GM11168 (cell line): ENCODE data around the gene BBX.

Source experiments
- in situ Hi-C: fragments of 300-500 bp; cut with MboI; formaldehyde crosslinking; loops from one replicate; pipeline ENCODE4 v1.12.0; 2022; ENCODE audit warnings: low sequenced_read_pairs; ENCODE audit not compliant: unreplicated experiment

Gene BBX

DNA sequence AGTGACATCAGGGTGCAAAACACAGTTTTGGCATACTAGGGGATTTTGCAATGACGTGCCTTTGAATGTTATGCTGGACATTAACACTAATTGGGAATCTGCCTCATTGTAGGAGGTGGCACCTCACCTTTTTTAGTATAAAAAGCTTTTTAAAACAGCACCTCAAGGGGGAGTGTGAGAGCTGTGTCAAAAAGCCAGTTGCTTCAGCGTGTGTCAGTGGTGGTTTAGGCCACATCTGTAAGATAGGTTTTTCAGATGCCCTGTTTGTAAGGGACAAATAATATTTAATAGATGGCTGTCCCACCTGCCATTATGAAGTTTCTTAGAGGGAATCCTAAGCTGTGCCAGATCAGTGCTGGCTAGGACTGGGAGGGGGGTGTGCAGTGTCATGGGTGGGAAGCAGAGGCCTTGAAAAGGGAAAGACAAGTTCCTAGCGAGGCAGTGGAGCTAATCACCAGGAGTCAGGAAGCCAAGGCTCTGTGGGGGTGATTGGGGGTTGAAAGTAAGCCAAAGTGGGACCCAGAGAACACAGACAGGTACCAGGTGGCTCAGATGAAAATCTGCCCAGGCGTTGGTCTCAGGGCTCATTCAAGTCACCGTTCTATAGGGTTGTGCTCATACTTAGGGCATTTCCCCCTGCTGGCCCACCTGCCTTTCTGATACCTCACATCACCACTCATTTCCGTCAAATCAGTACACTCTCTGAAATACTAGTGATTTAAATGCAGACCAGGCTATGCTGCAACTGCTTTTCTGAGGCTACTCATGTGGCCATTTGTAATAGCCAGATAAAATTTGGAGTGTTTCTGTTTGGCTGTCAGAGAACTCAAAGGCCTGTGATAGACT, 120.5 kb downstream of the BBX start:
- in situ Hi-C loops, result no loop called here

DNA sequence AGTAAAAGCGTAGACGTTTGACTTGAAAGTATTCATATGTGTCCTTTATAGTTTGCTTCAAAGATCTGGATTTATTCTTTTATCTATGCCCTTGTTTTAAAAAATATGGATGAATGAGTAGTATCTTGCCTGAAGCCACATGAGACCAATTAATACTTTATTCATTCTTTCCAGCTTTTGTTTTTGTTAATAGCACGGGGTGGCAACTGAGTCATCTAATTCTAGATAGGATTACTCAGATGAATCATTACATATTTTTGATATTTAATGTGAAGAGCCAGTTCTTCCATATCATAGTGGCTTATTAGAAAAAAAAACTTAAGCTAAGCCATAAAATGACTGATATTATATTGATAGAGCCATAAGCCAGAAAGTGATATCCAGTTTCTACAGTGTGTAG, 121.9 kb downstream of the BBX start:
- in situ Hi-C loops, result no loop called here

DNA sequence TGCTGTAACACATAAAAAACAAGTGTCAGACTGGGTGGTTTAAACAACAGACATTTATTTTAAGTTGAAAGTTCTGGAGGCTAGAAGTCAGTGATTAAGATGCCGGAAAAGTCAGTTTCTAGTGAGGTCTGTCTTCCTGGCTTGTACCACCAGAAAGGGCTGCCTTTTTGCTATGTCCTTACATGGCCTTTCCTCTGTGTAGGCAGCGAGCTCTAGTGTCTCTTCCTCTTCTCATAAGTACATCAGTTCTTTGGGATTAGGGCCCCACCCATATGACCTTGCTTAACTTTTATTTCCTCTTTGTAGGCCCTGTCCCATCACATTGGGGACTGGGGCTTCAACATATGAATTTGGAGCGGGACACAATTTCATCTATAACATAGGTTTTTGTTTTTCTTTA, 128.0 kb downstream of the BBX start:
- in situ Hi-C loops, result no loop called here

DNA sequence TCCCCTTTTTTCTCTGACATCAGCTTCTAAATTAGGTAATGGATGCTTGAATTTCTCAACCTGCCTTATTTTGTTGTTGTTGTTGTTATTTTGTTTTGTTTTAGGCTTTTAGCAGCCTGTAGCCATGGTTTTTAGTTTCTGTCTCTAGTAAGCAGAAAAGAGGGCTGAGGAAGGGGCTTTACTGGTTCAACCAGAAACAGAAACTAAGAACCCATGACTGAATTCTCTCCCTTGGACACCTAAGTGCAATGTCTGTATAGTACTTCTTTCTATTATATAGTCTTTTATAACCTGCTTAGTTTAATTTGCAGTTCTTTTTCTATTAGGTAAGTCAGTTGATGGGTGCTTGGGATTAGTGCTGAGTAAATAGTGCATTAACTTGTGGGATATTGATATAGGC, 129.0 kb downstream of the BBX start:
- in situ Hi-C loops, result no loop called here

DNA sequence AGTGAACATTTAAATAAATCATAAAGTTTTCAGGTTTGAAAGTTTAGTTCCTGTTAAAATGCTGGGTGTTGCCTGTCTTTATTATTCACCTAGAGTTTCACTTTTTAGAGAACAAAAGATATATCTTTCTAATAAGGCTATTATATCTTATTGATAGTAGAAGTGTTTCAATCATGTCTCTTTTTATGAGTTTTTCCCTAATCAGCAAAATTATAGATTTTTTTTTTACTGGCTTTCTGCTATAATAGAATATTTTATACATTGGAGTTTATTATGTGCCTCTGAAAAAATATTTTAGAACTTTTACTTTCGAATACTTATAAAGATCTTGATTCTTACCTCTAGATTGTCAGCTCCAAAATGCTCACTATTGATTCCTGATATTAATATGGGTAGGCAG, 131.5 kb downstream of the BBX start:
- in situ Hi-C loops, result no loop called here

DNA sequence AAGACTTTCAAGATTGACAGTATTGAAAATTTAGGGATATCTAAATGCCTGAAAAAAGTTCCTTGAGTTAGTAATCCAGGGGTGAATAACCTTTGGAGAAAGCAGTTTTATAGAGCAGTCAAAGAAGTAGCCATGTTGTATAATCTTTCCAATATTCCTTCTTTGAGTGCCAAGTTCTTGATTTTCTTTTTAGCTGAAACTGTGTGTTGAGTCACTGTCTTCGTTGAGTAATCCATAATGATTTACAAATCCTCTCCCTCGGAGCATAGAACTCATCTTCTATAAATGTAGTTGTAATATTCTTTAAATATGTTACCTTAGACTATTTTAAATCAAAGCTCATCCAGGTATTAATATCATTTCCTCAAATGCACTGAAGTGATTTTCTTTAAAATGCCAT, 135.2 kb downstream of the BBX start:
- in situ Hi-C loops, result no loop called here

DNA sequence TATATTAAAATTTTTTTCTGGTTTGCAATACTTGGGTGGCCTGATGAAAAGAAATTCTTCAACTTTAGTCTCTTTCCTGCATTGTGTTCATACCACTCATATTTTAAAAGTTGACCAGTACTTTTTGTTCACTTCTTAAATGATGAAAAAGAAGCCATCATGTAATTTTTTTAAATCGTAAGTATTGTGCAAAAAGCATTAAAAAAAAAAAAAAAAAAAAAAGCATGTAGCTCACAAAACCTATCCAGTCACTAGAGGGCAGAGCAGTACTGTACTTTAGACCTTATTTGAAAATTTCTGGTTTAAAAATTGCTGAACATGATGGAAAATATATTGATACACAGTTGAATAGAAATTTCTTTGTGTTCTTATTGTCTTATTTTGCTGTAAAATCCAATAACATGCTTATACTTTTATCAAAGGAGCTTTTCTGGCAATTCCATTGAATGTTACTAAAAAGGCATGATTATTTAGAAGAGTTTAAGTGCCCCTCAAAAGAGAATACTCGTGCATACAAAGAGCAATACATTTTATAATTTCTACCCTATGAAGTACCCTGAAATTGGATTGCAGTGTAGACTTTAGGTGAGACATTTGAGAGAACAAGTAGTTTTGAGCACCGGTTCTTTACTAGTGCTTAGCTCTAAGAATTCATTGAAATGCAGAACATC, 137.7 kb downstream of the BBX start:
- in situ Hi-C loops, result no loop called here

DNA sequence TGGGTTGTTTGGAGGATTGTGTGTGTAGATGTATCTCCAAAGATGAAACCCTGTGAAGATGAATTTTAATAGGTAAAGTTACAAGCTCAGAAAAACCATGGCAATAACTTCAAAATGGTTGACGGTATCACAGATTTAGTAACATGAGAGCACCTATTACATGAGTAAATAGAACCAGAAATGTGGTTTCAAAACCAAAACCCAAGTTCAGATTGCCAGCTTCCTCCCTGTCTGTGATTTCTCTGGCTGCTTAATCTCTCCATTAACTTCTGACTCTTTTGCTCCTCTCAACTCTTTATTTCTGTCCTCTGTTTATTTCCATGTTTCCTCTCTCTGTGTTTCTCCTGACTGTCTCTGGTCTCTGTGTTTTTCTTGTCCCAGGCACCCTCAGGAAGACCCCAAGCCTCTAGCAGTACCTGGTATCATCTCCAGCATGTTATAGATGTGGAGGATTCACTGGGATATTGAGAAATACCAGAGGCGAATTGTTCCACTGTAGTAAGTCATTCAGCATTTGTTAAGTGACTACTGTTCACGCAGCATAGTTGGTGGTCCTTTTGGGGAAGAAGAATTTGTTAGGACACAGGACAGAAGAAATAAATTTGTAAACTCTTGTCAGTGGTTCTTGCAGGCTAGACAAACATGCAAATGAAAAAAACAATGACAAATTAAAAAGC, 138.8 kb downstream of the BBX start:
- in situ Hi-C loops, result no loop called here

DNA sequence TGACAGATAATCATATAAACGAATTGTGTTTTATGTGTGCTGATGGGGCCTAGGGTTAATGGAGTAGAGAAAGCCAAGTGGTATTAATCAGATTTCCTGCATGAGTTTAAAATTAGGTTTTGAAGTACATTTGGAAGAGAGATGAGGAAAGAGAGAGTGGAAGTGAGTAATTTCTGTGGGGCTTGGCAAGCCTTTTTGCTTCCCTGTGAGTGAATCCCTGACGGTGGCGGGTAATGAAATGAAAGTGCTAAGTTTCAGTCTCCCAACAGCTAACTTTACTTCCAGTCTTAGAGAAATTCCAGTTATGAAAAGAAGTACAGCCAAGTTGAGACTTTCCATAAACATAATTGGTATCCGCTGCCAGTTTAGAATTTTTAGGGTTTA, 139.4 kb downstream of the BBX start:
- in situ Hi-C loops, result no loop called here

DNA sequence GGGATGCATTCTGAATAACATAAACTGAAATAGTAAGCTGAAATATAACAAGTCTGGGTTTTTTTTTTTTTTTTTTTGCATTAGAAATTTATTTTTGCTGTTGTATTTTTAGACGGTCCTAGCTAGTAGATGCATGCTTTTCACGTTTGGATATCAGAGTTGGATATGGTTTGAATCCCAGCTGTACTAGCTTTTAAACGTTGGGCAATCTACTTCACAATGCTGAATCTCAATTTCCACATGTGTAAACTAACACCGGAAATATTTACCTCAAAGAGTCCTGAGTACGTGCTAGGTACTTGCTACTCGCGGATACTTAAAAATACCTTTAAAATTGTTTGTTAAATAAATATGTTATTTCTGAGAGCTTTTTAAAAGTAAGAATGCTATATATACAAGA, 139.8 kb downstream of the BBX start:
- in situ Hi-C loops, result no loop called here

DNA sequence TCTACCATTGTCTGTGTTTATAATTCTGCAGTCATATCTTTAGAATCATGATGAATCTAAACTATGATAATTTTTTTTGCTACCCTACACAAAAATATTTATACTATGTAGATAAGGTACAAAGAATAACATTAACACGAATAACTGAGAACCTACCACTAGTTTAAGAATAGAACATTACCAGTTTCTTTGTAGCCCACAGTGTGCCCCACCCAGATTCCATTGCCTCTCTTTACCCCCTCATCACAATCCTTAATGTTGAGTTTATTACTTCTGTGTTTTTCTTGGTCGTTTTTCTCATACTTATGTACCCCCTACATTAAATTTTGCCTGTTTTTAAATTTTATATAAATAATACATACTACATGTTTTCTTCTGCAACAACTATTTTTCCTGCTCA, 140.5 kb downstream of the BBX start:
- in situ Hi-C loops, result no loop called here

DNA sequence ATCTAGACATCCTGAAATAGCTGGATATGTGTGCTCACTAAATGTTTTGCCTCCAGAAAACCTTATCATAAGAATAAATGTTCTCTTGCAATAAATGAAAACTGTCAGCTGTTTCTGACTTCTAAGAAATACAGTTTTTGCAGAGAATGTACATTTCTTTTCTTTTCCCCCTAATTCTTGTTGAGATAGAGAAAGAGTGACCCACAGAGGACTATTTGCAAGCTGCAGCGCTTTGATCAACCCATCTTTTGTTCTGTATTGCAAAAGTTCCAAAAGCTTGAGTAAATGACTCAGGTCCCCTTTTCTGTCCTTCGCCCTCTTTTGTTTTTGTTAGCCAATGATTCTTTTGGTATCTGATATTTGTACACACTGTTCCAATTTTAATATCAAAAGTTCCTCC, 141.9 kb downstream of the BBX start:
- in situ Hi-C loops, result no loop called here

DNA sequence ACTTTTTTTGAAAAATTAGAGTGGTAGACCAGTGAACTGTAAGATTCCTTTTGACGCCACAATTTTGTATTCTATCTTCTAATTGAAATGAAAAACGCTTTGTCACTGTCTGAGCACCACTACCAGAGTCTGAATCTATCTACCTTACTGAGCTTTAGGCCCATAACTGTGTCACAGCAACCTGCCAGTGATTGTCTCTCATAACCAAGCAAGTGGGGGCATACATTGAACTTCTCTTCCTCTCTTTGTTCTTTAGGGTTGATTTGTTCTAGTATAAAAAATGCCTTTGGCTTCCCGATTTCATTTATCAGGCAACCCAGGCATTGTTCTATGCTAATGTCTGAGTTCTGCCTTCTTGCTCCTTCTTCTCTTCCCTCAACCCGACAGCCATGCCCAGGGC, 142.6 kb downstream of the BBX start:
- in situ Hi-C loops, result no loop called here

DNA sequence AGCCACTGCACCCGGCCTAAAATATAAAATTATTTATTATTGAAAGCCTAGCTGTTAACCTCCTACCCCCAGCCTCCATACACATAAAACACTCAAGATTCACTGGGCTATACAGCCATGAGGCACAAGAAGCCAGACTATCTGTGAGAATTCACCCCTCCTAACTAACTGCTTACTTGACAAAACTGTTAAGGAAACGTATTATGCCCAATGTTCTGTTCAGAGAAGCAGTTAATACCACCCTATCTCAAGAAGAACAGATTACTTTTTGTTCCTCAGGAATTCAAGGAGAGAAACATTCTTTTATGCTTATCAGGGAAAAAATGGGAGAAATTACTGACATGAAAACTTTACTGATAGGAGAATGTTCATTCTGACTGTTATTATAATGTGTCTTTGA, 144.1 kb downstream of the BBX start:
- in situ Hi-C loops, result no loop called here

DNA sequence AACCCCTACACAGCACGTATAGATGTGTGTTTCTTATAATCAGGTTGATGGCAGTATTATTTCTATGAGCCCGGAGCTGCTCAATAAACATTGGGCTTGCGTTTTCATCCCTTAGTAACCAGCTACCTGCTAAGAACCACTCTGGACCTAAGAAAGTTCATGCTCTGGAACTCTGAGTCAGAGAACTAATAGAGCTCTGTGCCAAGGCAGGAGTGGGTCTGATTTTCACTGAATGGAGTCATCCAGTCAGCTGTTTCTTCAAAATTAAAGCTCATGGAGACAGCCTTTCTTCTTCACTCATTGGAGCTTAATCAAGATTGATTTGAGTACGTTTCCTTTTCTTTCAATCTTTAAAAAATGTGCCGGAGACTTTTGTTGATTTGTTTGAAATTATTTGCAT, 145.7 kb downstream of the BBX start:
- in situ Hi-C loops, result no loop called here

DNA sequence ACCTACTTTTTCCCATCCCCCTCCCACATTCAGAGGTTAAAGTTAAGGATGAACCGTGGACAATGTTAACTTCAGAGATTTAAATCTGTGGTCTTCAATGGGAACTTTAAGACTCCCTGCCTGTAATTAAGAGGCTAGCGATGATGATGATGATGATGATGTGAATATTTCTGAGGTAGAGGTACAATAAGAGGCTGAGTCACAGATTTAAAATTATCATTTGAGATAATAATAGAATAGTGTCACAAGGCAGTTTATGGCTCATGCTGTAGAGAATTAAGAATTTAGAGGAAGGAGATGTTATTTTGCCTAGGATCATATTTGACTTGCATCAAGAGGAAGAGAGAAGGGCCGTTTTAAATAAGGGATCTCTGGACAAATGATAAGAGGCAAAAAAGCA, 146.2 kb downstream of the BBX start:
- in situ Hi-C loops, result no loop called here

DNA sequence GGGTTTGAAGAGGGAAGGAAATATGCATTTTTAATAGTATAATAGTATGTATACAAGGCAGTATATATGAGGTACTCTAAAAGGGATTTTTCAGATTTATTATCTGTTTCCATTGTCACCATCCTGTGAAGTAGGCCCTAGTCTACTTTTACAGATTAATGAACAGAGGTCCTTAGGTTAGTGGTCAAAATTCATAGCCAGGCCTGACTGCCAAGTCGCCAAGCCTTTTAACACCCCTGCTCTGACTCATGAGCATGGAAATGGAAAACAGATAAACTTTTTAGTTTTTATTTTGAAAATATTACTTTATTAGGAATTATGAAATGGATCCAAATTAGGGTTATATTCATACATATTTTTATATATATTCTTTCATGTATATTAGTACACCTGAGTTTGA, 146.9 kb downstream of the BBX start:
- in situ Hi-C loops, result no loop called here

DNA sequence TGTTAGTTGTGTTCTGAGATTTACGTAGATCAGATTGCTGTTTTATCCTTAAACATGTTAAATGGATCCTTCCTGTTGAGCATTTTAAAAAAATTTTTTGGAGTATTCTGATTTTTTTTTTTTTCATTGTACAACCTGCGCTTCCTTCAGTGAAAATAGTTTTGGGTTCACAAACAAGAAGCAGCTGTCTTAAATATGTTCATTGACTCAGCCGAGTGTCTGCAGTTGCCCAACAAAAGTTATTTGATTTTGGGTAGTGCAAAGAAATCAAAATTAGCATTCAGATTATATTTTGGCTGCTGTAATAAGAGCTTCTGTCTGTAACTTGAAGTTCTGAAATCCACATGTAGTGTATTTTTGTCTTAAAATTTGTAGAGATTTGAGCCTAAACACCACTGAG, 148.2 kb downstream of the BBX start:
- in situ Hi-C loops, result no loop called here

DNA sequence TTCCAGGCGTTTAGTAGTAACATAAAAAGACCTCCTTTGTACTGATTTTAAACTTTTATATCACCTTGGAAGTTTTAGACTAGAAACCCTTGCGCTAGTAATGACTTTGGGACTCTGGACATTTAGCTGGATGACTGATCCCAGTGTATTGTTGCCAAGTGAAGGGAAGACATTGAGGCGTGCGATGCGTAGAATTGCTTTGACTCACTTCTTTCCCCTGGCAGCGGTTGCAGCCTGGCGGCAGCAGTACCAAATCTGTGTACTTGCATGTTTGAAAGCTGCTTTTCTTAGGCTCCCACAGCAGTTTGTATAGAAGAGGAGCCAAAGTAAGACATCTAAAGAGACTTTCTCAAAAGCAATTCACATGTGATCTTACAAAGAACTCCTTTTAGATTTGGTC, 151.6 kb downstream of the BBX start:
- in situ Hi-C loops, result no loop called here

DNA sequence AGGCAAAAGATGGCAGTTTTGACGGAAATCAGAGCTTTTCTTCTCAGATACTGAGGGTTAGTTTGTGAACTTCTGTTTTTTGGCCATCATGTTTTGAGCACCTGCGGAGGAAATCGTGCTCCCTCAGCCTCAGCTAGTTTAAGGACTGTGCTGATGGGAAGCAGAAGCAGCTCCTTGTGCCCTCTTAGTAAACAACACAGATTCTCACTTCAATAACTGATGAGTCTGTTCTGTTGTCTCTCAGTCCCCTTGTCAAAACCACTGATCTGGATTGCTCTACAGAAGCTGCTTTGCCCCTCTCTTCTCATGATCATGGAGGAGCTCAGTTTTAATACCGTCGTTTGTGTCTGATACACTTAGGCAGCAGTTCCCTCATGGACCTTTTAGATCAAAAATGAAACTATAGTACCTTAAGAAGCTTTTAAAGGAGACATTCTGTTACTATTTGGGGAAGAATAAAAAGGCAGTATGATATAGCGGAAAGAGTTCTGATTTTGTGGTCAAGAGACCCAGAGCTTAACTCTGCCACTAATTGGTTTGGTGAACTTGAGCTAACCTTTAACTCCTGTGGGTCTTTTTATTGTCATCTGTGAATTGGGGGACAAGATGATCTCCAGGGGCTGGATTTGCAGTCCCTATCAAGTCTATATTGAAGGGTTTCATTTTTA, 152.6 kb downstream of the BBX start:
- in situ Hi-C loops, result no loop called here
